Activated naive CD4-positive, alpha-beta T cell treated with anti-CD3 and anti-CD28 coated beads, Interleukin-2, amount 50 U/mL, for 24 hours (primary cell): ENCODE data around the gene SLC6A7.

ENCODE experiments used
- H3K27ac Mint-ChIP-seq: one replicate; pipeline ENCODE4 v1.8.0; 2021; ENCODE audit warnings: mild to moderate bottlenecking, mixed read lengths
- H3K27me3 Mint-ChIP-seq: one replicate; pipeline ENCODE4 v1.8.0; 2021; ENCODE audit warnings: mixed read lengths
- H3K36me3 Mint-ChIP-seq: one replicate; pipeline ENCODE4 v1.8.0; 2021; ENCODE audit warnings: mixed read lengths
- H3K4me1 Mint-ChIP-seq: one replicate; pipeline ENCODE4 v1.8.0; 2021; ENCODE audit warnings: mixed read lengths
- H3K4me3 Mint-ChIP-seq: one replicate; pipeline ENCODE4 v1.8.0; 2021; ENCODE audit warnings: mild to moderate bottlenecking, mixed read lengths
- H3K9me3 Mint-ChIP-seq: one replicate; pipeline ENCODE4 v1.8.0; 2021; ENCODE audit warnings: mixed read lengths

SLC6A7 gene

DNA sequence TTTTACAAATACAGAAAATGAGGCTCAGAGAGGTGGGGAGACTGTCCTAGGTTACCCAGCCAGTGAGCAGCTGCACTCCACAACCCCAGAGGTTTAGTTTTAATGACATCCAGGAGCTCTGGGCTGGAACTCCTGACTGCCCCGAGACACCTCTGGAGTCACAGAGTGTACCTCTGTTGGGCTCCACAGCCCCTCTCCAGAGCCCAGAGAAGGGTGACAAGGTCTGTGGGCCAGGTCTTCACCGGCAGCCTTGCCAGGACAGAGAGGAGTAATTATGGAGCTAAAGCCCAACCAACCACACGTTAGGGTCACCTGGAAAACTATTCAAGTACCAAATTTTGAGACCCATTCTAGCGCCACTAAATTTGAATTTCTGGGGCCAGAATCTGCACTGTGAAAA, 12.1 kb upstream of the SLC6A7 start:
- Mint-ChIP-seq H3K4me1 (no peaks in the 10 kb centered on the region), H3K27me3 (peaks cover 4% of the 10 kb centered on the region), H3K36me3 (no peaks in the 10 kb centered on the region), H3K27ac (no peak overlapping the region), H3K4me3 (no peak overlapping the region), H3K9me3 (no peaks in the 10 kb centered on the region)

GRCh38 chr5:150178262-150178661, 11.6 kb upstream of the SLC6A7 start:
- Mint-ChIP-seq H3K27ac (no peak overlapping the region), H3K27me3 (peaks cover 2% of the 10 kb centered on the region), H3K9me3 (no peaks in the 10 kb centered on the region), H3K4me3 (no peak overlapping the region), H3K36me3 (no peaks in the 10 kb centered on the region), H3K4me1 (no peaks in the 10 kb centered on the region)

DNA sequence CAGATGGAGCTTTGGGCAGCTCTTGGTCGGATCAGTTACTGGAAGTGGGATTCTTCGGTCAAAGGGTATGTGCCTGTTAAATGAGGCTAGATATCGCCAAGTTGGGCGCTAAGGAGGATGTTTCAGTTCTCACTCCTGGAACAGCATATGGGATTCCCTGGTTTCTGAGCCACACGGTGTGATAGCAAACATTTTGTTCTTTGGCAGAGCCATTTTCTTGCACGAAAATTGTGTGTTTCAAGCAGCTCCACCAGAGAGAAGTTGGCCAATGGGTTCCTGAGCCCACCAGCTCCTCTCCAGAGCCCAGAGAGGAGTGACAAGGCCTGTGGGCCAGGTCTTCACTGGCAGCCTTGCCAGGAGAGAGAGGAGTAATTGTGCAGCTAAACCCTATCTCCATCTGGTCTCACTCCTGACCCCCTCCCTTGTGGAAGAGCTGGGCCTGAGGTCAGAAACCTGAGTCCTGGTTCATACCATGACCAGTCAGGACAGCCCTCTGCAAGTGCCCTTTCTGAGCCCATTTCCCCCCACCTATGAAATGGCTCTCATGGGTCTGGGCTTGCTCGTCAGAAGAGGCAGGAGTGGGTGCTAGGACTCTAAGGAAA, 10.7 kb upstream of the SLC6A7 start:
- H3K4me3 Mint-ChIP-seq, result no peak overlapping the region
- H3K27ac Mint-ChIP-seq, result no peak overlapping the region
- no peaks in the 10 kb centered on the region for H3K4me1 Mint-ChIP-seq
- H3K9me3 Mint-ChIP-seq, result no peaks in the 10 kb centered on the region
- no peaks in the 10 kb centered on the region for H3K27me3 Mint-ChIP-seq
- no peaks in the 10 kb centered on the region for H3K36me3 Mint-ChIP-seq

- Mint-ChIP-seq H3K27ac (no peak overlapping the region), H3K9me3 (no peaks in the 10 kb centered on the region), H3K4me3 (no peak overlapping the region), H3K36me3 (no peaks in the 10 kb centered on the region), H3K27me3 (no peaks in the 10 kb centered on the region), H3K4me1 (no peaks in the 10 kb centered on the region)
Observed at GRCh38 chr5:150180241-150181026, 9.4 kb upstream of the SLC6A7 start.

DNA sequence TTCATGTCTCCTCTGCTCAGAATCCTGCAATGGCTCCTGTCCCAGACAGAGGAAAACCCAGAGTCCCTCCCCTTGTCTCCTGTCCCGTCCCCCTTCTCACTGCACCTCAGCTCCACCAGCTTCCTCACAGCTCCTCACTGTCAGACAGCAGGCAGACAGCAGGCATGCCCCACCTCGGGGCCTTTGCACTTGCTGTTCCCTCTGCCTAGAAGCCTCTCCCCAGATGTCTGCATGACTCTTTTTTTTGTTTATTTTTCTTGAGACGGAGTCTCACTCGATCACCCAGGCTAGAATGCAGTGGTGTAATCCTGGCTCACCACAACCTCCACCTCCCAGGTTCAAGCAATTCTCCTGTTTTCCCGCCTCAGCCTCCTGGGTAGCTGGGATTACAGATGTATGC, 8.8 kb upstream of the SLC6A7 start:
- Mint-ChIP-seq H3K4me1 (no peaks in the 10 kb centered on the region), H3K27ac (no peak overlapping the region), H3K4me3 (no peak overlapping the region), H3K9me3 (no peaks in the 10 kb centered on the region), H3K27me3 (no peaks in the 10 kb centered on the region), H3K36me3 (no peaks in the 10 kb centered on the region)

DNA sequence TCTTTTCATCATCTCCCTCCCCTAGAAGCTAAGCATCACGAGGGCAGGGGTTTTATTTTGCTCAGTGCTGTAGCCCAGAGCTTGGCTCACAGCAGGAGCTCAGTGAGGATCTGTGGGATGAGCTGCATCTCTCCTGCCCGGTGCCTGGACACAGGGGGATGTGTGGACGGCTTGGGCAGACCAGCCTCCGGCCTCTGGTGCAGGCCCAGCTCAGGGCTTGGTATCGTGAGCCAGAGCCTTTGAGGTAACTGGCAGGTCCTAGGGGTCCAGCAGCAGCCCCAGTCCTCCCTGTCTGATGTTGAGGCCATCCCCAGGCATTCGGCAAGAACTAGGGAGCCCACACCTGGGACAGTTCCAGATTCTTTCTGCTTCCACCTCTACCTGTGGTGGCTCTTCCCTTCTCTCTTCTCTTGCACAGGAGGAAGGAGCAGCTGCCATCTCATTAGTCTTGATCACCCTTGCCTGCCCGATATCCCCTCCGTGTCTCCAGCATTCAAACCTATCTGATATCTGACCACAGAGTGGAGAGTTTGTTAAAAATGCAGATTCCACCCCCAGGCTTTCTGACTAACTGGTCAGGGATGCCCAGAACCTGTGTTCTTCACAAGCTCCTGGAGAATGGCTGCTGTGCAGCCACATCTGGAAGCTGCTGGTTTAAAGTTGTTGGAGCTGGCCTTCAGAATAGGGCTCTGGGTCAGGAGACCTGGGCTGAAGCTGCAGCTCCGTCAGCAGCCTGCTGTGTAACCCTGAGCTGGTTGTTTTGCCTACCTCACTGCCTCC, 7.9 kb upstream of the SLC6A7 start:
- no peak overlapping the region for H3K4me3 Mint-ChIP-seq
- H3K4me1 Mint-ChIP-seq, result no peaks in the 10 kb centered on the region
- no peaks in the 10 kb centered on the region for H3K36me3 Mint-ChIP-seq
- no peak overlapping the region for H3K27ac Mint-ChIP-seq
- no peaks in the 10 kb centered on the region for H3K27me3 Mint-ChIP-seq
- no peaks in the 10 kb centered on the region for H3K9me3 Mint-ChIP-seq

- Mint-ChIP-seq H3K36me3 (no peaks in the 10 kb centered on the region), H3K9me3 (no peaks in the 10 kb centered on the region), H3K4me1 (no peaks in the 10 kb centered on the region), H3K27ac (no peak overlapping the region), H3K27me3 (no peaks in the 10 kb centered on the region), H3K4me3 (no peak overlapping the region)
Observed at GRCh38 chr5:150182774-150183173, 7.1 kb upstream of the SLC6A7 start.

GRCh38 chr5:150183436-150183835, 6.4 kb upstream of the SLC6A7 start:
- H3K9me3 Mint-ChIP-seq, result no peaks in the 10 kb centered on the region

DNA sequence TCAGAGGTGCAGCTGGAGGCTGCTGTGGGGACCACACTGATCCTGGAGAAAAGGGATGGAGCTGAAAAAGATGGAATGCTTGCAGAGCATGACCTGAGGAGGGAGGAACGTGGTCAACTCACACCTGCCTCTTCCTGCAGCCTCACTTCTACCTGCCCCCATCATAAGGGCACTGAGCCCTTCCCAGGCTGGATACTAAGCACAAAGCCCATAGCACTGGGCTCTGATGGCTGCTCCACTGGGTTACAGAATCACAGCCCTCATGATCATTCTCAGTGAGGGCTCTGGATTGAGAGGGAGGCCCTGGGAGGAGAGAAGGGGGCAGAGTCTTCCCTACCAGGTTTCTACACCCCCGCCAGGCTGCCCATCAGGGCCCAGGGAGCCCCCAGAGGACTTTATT, 5.9 kb upstream of the SLC6A7 start:
- no peak overlapping the region for H3K4me3 Mint-ChIP-seq
- H3K9me3 Mint-ChIP-seq, result no peaks in the 10 kb centered on the region
- no peaks in the 10 kb centered on the region for H3K4me1 Mint-ChIP-seq
- H3K36me3 Mint-ChIP-seq, result no peaks in the 10 kb centered on the region
- no peaks in the 10 kb centered on the region for H3K27me3 Mint-ChIP-seq
- no peak overlapping the region for H3K27ac Mint-ChIP-seq

More at GRCh38 chr5:150183436-150183835, 6.4 kb upstream of the SLC6A7 start:
- Mint-ChIP-seq H3K36me3 (no peaks in the 10 kb centered on the region), H3K4me1 (no peaks in the 10 kb centered on the region), H3K4me3 (no peak overlapping the region), H3K27ac (no peak overlapping the region), H3K27me3 (no peaks in the 10 kb centered on the region)

- H3K4me3 Mint-ChIP-seq, result no peak overlapping the region
- peaks cover 6% of the 10 kb centered on the region for H3K27me3 Mint-ChIP-seq
- no peaks in the 10 kb centered on the region for H3K36me3 Mint-ChIP-seq
- no peaks in the 10 kb centered on the region for H3K9me3 Mint-ChIP-seq
- no peaks in the 10 kb centered on the region for H3K4me1 Mint-ChIP-seq
- no peak overlapping the region for H3K27ac Mint-ChIP-seq
Observed at GRCh38 chr5:150184990-150185912, 4.6 kb upstream of the SLC6A7 start.

DNA sequence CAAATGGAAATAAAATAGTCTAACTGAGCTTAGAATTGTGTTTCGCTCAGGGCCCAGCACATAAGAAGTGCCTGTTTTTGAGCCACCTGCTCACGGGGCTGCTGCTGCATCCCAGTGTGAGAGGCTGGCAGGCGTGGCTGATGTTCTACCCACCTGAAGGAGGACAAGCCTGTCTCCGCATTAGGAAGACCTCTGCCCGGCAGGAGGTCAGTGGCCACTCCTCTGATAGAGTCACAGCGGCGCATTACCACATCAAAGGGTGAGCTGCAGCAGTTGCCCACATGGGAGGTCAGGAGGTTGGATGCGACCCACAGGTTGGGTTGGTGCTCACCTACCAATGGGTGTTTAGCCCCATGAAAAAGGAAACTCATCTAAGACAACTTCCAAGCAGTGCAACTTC, 3.7 kb upstream of the SLC6A7 start:
- no peak overlapping the region for H3K4me3 Mint-ChIP-seq
- H3K27me3 Mint-ChIP-seq, result peaks cover 11% of the 10 kb centered on the region
- no peak overlapping the region for H3K27ac Mint-ChIP-seq
- H3K4me1 Mint-ChIP-seq, result no peaks in the 10 kb centered on the region
- no peaks in the 10 kb centered on the region for H3K36me3 Mint-ChIP-seq
- no peaks in the 10 kb centered on the region for H3K9me3 Mint-ChIP-seq

- peaks cover 15% of the 10 kb centered on the region for H3K27me3 Mint-ChIP-seq
- H3K27ac Mint-ChIP-seq, result no peak overlapping the region
- no peak overlapping the region for H3K4me3 Mint-ChIP-seq
- H3K36me3 Mint-ChIP-seq, result no peaks in the 10 kb centered on the region
- no peaks in the 10 kb centered on the region for H3K4me1 Mint-ChIP-seq
- no peaks in the 10 kb centered on the region for H3K9me3 Mint-ChIP-seq
Observed at GRCh38 chr5:150186897-150187296, 3.0 kb upstream of the SLC6A7 start.

DNA sequence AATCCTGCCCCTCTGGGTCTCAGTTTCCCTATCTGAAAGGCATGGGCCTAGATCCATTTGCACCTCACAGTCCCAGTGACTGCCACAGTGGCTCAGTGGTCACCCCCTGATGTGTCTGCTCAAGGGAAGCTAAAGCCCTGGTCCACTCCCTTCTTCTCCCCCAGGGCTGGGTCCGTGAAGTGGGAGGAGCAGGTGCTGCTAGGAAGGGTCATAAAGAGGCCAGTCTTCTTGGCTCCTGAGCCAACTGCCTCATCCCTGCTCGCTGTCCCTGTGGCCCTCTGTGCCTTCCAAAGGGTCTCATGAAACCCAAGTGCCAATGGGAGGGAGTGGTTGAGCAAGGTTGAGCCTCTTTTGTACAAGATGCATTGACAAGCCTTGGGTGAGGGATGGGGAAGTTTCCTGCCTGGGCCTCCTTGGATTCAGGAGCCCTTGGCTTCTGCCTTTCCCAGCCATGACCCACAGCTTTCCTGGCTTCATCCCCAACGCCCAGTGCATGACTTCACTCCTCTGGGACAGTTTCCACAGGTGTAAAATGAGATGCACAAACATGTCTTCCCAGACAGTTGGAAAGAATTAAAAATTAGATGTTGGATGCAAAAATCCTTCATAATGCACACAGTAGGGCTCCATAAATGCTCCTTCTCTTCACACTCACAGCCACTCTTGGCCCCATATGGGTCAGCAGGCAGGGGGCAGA, 1.6 kb upstream of the SLC6A7 start:
- H3K27me3 Mint-ChIP-seq, result peaks cover 15% of the 10 kb centered on the region
- no peaks in the 10 kb centered on the region for H3K9me3 Mint-ChIP-seq
- H3K4me3 Mint-ChIP-seq, result no peak overlapping the region
- no peaks in the 10 kb centered on the region for H3K36me3 Mint-ChIP-seq
- no peaks in the 10 kb centered on the region for H3K4me1 Mint-ChIP-seq
- no peak overlapping the region for H3K27ac Mint-ChIP-seq

- Mint-ChIP-seq H3K4me1 (no peaks in the 10 kb centered on the region), H3K27me3 (peaks cover 15% of the 10 kb centered on the region), H3K4me3 (no peak overlapping the region), H3K27ac (no peak overlapping the region), H3K9me3 (no peaks in the 10 kb centered on the region), H3K36me3 (no peaks in the 10 kb centered on the region)
Observed at GRCh38 chr5:150189326-150189725, 536 bp upstream of the SLC6A7 start.

DNA sequence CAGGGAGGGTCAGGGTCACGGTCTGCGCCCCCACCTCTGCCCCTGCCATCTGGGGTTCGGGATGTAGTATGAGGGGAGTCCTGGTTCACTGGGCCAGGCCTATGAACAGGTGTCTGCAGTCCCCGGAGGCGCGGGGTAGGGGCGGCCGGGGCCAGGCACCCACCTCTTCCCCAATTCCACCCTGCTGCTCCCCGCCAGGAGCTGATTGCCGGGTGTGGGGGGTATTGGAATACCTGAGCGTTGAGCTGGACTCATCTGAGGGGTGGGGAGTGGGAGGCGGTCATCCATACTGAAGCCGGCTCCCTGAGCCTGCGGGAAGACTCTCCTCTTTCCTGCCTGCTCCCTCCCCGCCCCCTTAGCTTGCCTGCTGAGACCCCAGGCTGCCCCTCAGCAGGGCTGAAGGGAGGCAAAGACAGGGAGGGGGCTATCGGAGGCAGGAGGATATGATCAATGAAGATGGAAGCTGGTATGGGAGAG, 679 bp downstream of the SLC6A7 start:
- Mint-ChIP-seq H3K27ac (no peak overlapping the region), H3K4me3 (no peak overlapping the region), H3K27me3 (peaks cover 15% of the 10 kb centered on the region), H3K36me3 (no peaks in the 10 kb centered on the region), H3K9me3 (no peaks in the 10 kb centered on the region), H3K4me1 (no peaks in the 10 kb centered on the region)
